SK-N-SH treated with all-trans-retinoic acid at 6 μM for 48 hours (cell line): ENCODE results near the gene PLEKHH1.

ENCODE experiments used
- RARB ChIP-seq: fragments of 250-450 bp; sonication (Bioruptor Pico); IDR thresholded peaks from 2 replicates; pipeline ENCODE4 v1.8.0; 2021; ENCODE audit warnings: mild to moderate bottlenecking, moderate library complexity
- ZC3H10 ChIP-seq: fragments of 250-450 bp; sonication (Bioruptor Pico); IDR thresholded peaks from 2 replicates; pipeline ENCODE4 v1.5.1; 2021; ENCODE audit warnings: mild to moderate bottlenecking, moderate library complexity
- TF ChIP-seq, protein P1 (sequence below): fragments of 250-450 bp; sonication (Bioruptor Pico); IDR thresholded peaks from 2 replicates; pipeline ENCODE4 v1.5.1; 2020; ENCODE audit warnings: low read depth, mild to moderate bottlenecking, moderate library complexity
- TF ChIP-seq, protein P2 (sequence below): fragments of 250-450 bp; sonication (Bioruptor Pico); IDR thresholded peaks from 2 replicates; pipeline ENCODE4 v1.8.0; 2020; ENCODE audit warnings: mild to moderate bottlenecking, moderate library complexity, borderline replicate concordance

DNA sequence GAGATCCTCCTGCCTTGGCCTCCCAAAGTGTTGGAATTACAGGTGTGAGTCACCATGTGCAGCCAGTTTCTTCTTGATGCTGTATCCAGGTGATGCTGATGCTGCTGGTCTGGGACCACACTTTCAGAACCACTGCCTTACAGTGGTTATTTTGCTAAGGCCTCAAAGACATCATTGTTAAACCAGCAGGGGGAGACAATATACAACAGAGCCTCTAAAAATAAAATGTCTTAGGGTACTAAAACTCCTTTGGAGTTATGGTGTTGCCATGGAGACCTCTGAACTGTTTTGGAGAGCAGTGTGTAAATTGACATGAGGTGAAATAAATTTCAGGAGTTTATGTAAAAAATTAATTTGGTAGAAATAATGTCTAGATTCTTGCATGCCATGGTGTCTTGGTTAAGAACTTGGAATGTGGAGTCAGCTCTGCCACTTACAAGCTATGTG is 85.5 kb downstream of the PLEKHH1 start:
- TF ChIP-seq, protein P1, sequence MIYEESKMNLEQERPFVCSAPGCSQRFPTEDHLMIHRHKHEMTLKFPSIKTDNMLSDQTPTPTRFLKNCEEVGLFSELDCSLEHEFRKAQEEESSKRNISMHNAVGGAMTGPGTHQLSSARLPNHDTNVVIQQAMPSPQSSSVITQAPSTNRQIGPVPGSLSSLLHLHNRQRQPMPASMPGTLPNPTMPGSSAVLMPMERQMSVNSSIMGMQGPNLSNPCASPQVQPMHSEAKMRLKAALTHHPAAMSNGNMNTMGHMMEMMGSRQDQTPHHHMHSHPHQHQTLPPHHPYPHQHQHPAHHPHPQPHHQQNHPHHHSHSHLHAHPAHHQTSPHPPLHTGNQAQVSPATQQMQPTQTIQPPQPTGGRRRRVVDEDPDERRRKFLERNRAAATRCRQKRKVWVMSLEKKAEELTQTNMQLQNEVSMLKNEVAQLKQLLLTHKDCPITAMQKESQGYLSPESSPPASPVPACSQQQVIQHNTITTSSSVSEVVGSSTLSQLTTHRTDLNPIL (CRISPR knock-in tag) = no peak
- TF ChIP-seq, protein P2, sequence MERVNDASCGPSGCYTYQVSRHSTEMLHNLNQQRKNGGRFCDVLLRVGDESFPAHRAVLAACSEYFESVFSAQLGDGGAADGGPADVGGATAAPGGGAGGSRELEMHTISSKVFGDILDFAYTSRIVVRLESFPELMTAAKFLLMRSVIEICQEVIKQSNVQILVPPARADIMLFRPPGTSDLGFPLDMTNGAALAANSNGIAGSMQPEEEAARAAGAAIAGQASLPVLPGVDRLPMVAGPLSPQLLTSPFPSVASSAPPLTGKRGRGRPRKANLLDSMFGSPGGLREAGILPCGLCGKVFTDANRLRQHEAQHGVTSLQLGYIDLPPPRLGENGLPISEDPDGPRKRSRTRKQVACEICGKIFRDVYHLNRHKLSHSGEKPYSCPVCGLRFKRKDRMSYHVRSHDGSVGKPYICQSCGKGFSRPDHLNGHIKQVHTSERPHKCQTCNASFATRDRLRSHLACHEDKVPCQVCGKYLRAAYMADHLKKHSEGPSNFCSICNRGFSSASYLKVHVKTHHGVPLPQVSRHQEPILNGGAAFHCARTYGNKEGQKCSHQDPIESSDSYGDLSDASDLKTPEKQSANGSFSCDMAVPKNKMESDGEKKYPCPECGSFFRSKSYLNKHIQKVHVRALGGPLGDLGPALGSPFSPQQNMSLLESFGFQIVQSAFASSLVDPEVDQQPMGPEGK (CRISPR knock-in tag) = no peak
- TF ChIP-seq RARB (CRISPR knock-in tag) = no peak
- TF ChIP-seq ZC3H10 (CRISPR knock-in tag) = no peak
